Muscle of back (tissue), 13 donors: Measurements from ENCODE around the gene RAPGEF1. TPM values are rescaled to one million over a fixed set of nuclear protein-coding genes. Genes with fewer than 3 reads are reported as not detected.
A peak's percentile ranks its signal among the peaks of the same experiment; 100 is the strongest.

Experiments
- DNase-seq, 3 donors: peaks; one replicate each; pipeline versions ENCODE4 v3.0.0 to v3.0.0-alpha.2; 2013
- long read RNA-seq, 9 donors: transcript quantifications; one replicate each; lab custom pipeline, GENCODE V29; 2026
- polyA plus RNA-seq, 10 donors: library from polyadenylated mRNA; unstranded; fragments of 120-200 nt; gene quantifications; one replicate each; pipeline ENCODE4 v1.2.1, GENCODE V29; 2013; ENCODE audit not compliant: insufficient read length in 10 of 10

The RAPGEF1 gene, protein sequence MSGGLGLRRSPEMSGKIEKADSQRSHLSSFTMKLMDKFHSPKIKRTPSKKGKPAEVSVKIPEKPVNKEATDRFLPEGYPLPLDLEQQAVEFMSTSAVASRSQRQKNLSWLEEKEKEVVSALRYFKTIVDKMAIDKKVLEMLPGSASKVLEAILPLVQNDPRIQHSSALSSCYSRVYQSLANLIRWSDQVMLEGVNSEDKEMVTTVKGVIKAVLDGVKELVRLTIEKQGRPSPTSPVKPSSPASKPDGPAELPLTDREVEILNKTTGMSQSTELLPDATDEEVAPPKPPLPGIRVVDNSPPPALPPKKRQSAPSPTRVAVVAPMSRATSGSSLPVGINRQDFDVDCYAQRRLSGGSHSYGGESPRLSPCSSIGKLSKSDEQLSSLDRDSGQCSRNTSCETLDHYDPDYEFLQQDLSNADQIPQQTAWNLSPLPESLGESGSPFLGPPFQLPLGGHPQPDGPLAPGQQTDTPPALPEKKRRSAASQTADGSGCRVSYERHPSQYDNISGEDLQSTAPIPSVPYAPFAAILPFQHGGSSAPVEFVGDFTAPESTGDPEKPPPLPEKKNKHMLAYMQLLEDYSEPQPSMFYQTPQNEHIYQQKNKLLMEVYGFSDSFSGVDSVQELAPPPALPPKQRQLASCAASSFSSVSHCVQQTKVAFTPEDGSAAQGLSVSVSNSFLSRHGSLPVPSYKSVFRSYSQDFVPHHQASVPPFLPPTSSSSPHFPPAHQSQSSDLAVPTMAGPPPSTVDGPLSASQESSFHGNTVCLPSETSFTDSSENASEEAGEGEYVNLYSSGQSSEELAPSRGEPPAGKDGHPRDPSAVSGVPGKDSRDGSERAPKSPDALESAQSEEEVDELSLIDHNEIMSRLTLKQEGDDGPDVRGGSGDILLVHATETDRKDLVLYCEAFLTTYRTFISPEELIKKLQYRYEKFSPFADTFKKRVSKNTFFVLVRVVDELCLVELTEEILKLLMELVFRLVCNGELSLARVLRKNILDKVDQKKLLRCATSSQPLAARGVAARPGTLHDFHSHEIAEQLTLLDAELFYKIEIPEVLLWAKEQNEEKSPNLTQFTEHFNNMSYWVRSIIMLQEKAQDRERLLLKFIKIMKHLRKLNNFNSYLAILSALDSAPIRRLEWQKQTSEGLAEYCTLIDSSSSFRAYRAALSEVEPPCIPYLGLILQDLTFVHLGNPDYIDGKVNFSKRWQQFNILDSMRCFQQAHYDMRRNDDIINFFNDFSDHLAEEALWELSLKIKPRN (N-terminal part only)
- polyA plus RNA-seq = 10 to 100 TPM; 72.1 to 97.6 (median 81.1) TPM
- long read RNA-seq, donor 1, full-length matches to known transcripts = 1 of 11 reads
- long read RNA-seq, donor 1, partial matches to known transcripts = 10 of 11 reads
- long read RNA-seq, donor 1, other reads (novel, unspliced or antisense) = 0 of 11 reads
- long read RNA-seq, donor 2 = 0 reads
- long read RNA-seq, donor 3 = 0 reads
- long read RNA-seq, donor 4, partial matches to known transcripts = 0 of 1 reads
- long read RNA-seq, donor 4, other reads (novel, unspliced or antisense) = 0 of 1 reads
- long read RNA-seq, donor 5, partial matches to known transcripts = 11 of 12 reads
- long read RNA-seq, donor 5, other reads (novel, unspliced or antisense) = 0 of 12 reads
- long read RNA-seq, donor 6 = 0 reads
- long read RNA-seq, donor 7 = 0 reads
- long read RNA-seq, donor 8, full-length matches to known transcripts = 1 of 8 reads
- long read RNA-seq, donor 8, partial matches to known transcripts = 7 of 8 reads
- long read RNA-seq, donor 8, other reads (novel, unspliced or antisense) = 0 of 8 reads
- long read RNA-seq, donor 9 = 0 reads

DNA sequence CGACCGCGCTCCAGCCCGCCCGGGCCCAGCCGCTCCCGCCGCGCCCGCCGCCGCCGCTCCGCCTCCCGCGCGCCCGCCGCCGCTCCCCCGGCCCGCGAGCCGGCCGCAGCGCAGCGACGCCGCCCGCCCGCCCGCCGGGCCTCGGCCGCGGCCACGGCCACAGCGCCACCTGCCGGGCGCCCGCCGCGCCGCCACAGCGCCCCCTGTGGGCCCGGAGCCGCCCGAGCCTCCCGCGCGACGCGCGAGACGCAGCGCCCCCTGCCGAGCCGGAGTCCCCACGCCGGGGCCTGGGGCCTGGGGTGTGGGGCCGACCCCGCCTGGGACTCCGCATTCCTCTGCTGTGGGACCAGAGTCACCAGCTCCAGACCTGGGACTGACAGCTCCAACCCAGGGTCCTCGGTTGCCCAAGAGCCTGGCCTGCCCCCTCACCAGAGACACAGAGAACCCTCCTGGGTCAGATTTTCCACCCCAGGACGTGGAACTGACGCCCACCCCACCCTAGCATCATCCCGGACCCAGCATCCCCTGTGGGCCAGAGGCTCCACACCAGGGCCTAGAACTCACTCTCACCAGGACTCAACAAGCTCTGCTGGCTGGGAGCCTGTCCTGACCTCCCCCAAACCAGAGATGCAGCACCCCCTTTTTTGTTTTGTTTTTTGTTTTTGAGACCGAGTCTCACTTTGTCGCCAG, at the start of gene RAPGEF1:
TSS of gene RAPGEF1 (minus strand) at position 118 of the 690 bp plus-strand sequence. CDS start 246 bp downstream, outside the sequence.
- DNase-seq = peak in 2 of 3 donors; percentile 41 to 66

DNA sequence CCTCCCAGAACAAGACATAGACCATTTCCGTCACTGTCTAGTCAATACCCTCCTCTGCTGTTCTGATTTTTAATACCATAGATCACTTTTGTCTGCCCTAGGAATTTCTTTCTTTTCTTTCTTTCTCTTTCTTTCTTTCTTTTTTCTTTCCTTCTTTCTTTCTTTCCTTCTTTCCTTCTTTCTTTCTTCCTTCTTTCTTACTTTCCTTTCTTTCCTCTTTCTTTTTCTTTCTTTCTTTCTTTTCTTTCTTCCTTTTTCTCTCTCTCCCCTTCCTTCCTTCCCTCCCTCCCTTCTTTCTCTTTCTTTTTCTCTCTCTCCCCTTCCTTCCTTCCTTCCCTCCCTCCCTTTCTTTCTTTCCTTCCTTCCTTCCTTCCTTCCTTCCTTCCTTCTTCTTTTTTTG, 49.0 kb upstream of the RAPGEF1 start:
- DNase-seq = no peak

DNA sequence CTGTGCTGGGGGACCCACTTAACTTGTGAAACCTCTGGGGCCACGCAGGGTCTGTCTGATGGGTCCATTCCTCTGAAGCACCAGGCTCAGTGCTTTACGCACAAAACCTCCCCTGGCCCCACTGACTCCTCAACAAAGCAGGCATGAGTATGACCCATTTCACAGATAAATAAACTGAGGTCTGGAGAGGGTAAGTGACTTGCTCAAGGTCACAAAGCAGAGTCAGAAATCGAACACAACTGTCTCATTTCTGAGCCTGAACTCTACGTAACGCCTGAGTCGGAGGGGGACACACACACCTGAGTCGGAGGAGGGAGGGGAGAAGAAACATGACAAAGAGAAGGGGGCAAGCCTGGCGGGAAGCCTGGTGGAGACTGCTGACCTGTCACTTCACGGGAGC, 48.0 kb upstream of the RAPGEF1 start:
- no peak for DNase-seq

DNA sequence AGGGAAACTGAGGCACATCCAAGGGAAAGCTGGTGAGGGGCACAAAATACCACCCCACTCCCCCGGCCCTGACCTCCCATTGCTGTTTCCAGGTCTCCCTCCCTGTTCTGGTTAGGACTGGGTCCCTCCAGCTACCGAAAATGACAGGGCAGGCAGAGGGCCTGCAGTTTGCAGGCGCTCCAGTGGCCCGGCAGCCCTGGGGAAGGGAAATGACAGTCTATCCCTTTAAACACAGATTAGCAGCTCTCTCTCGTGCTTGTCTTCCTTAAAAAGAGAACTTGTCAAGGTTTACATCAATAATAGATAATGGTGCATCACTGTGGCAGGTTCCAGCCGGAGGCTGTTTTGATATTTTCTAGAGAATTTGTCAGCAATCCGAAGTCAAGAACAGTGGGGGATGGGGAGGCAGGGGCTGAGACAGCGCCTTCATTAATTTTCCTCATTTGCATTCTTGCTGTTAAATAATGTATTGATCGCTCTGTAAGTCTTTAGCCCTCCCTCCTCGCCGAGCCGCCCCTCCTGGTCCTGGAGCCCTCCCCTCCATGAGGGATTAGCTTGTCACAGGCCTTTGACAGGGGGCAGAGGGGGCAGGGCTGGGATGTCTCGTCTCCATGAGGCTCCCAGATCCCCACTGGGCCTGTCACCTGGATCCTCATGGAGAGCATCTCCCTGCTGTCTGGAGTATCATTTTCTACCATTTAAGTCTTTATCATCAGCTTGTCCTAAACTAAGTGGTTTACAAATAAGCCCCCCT, 45.0 kb upstream of the RAPGEF1 start:
- DNase-seq = no peak

DNA sequence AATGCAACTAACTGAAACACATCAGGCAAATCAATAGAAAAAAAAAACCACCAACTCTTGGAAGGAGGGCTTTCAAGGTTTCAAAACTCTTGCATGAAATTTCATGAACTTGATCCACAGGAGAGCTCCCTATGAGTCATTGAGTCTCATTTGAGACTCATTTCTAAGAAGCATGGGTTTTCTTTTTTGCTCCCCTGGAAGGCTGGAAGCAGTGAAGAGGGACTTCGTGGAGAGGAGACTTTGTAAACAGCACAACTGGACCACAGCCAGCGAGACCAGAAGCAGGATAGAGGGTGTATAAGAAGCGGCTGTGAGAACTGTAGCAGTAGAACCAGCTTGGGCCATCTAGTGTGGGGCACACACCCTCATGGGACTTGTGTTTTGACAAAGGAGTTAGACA, 41.2 kb upstream of the RAPGEF1 start:
- DNase-seq = no peak

DNA sequence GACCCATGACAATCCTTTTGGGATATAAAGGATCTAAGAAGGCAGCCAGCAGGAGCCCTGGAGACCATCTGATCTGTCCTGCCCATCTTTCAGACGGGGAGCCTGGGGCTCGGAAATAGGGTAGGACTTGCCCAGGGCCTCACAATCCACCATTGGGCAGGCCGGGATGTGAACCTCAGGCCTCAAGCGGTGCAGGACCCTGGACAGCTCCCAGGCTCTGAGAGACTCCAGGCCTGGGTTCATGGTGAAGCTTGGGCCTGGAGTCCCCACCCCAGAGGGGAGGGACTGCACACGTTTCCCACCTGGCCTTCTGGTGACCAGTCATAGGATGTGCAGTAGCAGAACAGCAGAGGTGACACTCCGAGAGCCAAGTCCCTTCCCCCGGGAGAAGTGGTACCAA, 36.6 kb upstream of the RAPGEF1 start:
- peak; percentile 14 to 57 (median 55) for DNase-seq

DNA sequence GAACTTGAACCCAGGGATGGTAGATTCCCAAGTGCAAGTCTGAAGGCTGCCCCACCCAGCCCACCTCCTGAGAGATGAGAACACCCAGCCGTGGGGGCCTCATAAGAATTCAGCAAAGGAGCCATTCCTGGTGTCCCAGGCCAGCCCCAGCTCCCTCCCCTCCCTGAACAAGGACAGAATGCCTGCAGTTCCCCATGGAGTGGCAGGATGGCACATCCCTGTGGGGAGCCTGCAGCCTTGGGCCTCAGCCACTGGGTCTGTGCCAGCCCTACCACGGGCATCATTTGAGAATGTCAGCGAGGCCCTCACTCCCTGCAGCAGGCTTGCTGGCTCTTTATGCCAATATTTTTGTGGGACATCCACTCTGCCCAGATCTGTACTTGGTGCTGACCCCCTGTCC, 36.2 kb upstream of the RAPGEF1 start:
- DNase-seq = no peak

DNA sequence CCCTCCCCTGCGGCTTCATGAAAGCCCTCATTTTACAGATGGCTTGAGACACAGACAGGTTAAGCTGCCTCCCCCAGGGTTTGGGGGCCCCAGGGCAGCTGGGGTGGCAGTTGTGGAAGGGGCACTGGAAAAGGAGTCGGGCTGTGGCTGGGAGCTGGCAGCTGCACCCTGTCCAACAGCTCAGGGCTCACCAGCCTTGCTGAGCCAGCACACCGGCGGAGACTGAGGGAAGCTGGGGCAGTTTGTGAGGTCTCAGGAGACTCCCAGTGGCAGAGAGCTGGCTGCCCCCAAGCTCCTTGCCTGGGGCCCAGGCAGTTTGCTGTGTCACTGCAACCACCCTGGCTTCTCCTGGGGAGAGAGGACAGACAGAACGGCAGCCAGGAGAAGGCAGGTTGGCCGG, 34.8 kb upstream of the RAPGEF1 start:
- DNase-seq = no peak

DNA sequence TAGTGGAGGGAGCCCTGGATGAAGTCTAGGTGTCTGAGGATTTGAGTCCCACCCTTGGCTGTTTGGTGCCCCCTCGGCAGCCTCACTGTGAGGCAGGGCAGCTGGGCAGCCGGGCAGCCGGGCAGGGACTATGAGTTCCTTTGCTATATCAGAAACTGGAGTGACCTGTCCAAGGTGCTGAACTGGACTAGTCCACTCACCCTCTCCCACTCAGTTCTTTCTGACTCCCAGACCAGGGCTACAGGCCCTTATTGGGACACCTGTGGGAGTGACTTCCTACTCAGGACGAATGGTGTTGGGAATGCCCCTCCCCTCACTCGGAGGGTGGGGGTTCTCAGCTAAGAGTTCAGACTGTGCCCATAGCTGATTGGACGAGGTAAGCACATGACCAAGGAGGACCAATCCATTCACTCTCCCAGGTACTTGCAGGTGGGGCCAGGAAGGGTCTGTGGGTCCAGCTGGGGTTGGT, 34.1 kb upstream of the RAPGEF1 start:
- DNase-seq = peak; percentile 58 to 80 (median 78)

DNA sequence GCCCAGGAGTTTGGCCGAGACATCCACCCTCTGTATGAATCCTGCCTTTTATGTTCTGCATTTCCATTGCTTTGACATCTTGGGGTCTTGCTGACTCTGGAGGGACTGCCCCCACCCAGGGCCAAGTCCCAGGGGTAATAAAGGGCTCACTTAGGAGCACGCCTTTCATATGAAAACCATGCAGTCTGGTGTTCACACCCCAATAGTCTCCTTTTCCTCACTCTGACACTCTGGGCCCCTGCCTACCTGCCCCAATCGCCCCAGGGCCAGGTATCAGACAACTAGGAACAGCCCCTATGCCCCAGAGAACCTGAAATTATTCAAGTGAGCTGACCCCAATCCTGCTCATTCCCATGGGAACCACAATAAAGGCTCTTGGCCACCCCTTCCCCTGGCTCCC, 33.1 kb upstream of the RAPGEF1 start:
- DNase-seq = no peak

DNA sequence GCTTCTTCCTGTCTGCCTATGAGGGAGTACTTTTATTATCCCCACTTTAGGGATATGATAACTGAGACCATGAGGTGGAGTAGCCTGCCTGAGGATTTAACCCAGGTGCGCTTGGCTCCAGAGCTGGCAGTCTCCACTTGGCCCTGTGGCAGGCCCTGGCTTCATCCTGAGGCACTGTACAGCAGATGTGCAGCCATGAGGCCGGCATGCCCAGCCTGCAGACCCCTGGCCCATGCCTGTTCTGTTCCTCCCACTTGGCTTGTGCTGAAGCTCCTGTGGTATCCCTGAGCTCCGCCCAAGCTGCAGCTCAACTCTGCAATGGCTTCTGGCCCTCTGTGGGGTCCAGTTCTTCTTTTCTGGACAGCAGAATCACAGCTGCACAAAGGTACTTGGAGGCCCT, 31.8 kb upstream of the RAPGEF1 start:
- no peak for DNase-seq

DNA sequence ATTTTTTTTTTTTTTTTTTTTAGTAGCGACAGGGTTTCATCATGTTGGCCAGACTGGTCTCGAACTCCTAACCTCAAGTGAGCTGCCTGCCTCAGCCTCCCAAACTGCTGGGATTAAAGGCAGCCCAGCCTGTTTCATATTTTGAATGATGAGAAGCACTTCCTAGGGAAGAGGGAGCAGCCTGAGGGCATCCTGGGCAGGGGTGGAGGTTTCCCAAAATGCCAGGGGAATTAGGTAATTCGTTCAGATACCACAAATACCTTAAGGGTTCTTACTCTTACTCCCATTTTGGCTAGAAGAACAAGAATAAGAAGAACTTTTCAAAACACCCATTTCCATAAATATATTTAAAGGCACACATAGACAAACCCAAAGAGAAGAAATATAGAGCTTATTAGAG, 29.5 kb upstream of the RAPGEF1 start:
- no peak for DNase-seq

DNA sequence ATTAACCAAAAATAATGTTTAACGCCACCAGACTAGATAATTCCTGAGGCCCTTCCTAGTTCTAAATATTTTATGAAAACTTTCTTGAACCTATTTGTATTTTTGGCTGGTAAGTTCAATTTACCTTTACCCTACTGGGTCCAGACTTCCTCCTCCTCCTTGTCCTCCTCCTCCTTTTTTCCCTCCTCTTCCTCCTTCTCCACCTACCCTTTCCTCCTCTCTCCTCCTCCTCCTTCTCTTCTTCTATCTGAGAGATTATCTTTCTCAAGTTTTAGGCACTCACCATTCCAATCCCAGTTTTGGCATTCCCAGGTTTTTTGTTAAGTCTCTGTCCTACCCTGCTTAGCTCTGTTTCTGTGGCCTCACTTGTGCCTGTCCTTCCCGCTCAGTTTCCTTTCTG, 24.7 kb upstream of the RAPGEF1 start:
- no peak for DNase-seq

DNA sequence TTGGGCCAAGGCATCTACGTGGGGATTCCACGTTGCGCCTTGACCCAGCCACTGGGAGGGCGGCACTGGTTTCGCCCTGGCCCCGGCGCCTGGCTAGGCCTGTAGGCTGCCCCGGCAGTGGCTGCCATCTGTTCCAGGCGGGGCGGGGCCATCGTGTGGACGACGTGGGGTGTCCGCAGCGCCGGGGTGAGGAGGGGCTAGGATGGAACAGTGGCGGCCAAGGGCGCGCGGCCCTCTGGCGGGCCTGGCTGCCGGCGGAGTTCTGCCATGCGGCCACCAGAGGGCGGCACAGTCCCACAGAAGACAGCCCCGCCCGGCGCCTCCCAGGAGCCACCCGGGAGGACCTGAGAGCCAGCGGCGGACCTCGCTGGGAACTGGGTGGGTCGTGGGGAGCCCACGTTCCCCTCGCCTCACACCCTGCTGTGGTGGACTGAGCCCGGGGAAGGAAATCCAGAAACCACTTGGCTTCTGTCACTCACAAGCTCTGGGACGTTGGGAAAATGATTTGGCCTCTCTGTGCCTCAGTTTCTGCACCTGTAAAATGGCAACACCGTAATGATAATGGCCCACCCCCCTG, 22.6 kb upstream of the RAPGEF1 start:
- peak in 2 of 3 donors; percentile 72 to 78 for DNase-seq

DNA sequence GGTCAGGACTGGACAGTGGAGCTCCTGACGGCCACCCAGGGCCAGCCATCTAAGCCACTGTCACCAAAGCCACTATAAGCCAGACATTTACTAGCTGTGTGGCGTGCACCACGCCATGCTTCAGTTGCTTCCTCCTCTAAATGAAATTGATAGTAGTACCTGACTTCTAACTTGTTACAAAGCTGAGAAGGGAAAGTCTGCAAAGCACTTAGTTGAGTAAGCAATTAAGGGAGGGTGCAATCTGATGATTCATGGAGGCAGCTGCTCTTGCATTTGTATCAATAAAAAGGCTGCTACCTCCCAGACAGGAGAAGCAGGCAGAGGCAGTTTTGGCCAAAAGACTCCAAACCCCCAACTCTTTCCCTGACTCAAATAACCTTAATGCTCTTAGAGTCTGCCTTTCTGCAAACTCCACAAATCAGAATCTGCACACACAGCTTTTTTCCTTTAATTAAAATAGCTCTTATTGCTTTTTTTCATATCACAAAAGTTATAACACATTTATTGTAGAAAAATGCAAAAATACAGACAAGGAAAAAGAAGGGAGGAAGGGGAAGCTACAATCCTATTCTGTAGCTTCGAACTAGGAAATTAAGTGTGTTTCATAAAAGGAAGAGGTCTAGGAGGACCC, 19.3 kb upstream of the RAPGEF1 start:
- no peak for DNase-seq

DNA sequence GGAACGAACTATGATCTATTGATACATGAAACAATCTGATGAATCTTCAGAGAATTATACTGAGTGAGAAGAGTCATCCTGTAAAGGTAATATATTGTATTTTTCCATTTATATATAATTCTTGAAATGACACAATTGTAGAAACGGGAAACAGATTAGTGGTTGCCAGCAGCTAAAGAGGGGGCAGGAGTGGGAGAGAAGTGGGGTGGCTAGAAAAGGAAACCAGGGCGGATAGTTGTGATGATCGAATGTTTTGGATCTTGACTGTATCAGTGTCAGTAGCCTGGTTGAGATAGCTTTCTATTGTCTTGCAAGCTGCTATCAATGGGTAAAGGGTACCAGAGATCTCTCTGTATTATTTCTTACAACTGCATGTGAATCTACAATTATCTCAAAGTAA, 17.7 kb upstream of the RAPGEF1 start:
- no peak for DNase-seq

DNA sequence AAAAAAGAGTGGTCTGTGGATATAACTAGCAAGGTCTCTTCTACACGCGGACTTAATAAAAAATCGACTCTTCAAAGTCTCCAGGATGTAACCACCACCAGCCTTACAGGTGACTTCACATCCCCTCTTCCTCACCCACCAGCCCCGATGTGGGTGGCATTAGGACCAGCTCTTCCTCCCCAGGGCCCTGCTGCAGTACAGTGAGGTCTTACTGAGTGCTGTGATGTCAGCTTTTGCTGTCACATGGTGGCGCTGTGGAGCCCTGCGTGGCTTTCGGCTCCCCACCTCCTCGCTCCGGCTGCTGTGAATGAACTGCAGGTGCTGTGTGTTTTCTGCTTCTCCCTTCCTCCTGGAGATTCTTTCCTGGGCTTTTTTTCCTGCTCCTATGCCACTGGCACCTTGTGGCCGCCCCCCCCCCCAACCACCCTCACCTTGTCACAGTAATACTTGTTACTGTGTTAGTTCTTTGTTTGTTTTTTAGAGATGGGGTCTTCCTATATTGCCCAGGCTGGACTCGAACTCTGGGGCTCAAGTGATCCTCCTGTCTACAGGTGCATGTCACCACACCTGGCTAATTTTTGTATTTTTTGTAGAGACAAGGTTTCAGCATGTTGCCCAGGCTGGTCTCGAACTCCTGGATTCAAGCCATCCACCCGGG, 15.8 kb upstream of the RAPGEF1 start:
- DNase-seq = peak in 2 of 3 donors; percentile 74 to 89

DNA sequence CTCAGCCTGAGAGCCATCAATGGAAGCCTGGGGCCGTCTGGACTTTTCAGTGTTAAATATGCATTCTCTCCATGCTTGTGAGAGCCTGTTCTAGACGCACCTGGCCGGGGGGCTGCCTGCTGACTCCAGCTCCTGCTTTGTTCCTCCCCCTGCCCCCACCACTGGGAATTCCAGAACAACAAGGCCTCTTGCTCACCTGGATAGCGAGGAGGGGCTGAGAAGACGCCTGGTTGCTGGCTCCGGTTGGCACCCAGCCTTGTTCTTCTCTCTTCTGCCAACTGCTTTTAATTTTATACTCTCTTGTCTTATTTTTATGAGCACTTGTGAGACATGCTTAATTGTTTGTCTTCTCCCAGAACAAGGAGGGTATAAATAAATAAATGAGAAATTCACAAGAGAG, 15.0 kb upstream of the RAPGEF1 start:
- DNase-seq = no peak
